SU-DHL-6 (cell line): ENCODE measurements around the gene FDXR.

Source experiments
- H2AFZ ChIP-seq: fragments of 200-600 bp; sonication (generic); 2 replicates; pipeline ENCODE4 v1.6.1; 2014; ENCODE audit warnings: low read depth, mild to moderate bottlenecking, moderate library complexity, mixed read lengths, antibody characterized with exemption, low read length; ENCODE audit not compliant: severe bottlenecking
- H3F3A ChIP-seq: fragments of 200-600 bp; shearing (Covaris generic); 2 replicates; pipeline ENCODE4 v1.6.0; 2016; ENCODE audit warnings: antibody characterized with exemption, mild to moderate bottlenecking; ENCODE audit not compliant: insufficient read depth
- H3K27ac ChIP-seq: fragments of 200-600 bp; sonication (generic); 2 replicates; pipeline ENCODE4 v1.5.1; 2016; ENCODE audit warnings: low read depth, mild to moderate bottlenecking, low read length, moderate library complexity, mixed read lengths
- H3K27me3 ChIP-seq: fragments of 200-600 bp; sonication (generic), shearing (Covaris generic); 2 replicates; pipeline ENCODE4 v1.6.0; 2014; ENCODE audit warnings: mild to moderate bottlenecking, low read length
- H3K36me3 ChIP-seq: fragments of 200-600 bp; sonication (generic); 2 replicates; pipeline ENCODE4 v1.6.1; 2014; ENCODE audit warnings: mild to moderate bottlenecking, low read length, mixed read lengths
- H3K4me2 ChIP-seq: fragments of 300-600, 200-600 bp; shearing (Covaris generic), sonication (generic); 2 replicates; pipeline ENCODE4 v1.6.0; 2014; ENCODE audit warnings: low read length, low read depth, mild to moderate bottlenecking; ENCODE audit not compliant: poor library complexity, severe bottlenecking
- H3K4me3 ChIP-seq: fragments of 200-600 bp; sonication (generic); 2 replicates; pipeline ENCODE4 v1.5.1; 2014; ENCODE audit warnings: antibody characterized with exemption, low read length, mild to moderate bottlenecking, mixed read lengths; ENCODE audit not compliant: insufficient read depth, poor library complexity, severe bottlenecking
- H3K79me2 ChIP-seq: fragments of 200-600 bp; sonication (generic); 2 replicates; pipeline ENCODE4 v1.6.1; 2014; ENCODE audit warnings: mild to moderate bottlenecking, low read length, moderate library complexity; ENCODE audit not compliant: insufficient read depth
- H3K9ac ChIP-seq: fragments of 200-600 bp; sonication (generic); 2 replicates; pipeline ENCODE4 v1.7.0; 2014; ENCODE audit warnings: mild to moderate bottlenecking, low read length
- H3K9me2 ChIP-seq: fragments of 200-600 bp; sonication (generic); replicated peaks from 2 replicates; pipeline ENCODE4 v1.6.1; 2014; ENCODE audit warnings: low read length; ENCODE audit not compliant: insufficient read depth
- H3K9me3 ChIP-seq: fragments of 200-600 bp; sonication (generic); 2 replicates; pipeline ENCODE4 v1.6.1; 2014; ENCODE audit warnings: low read length, mixed read lengths; ENCODE audit not compliant: insufficient read depth
- H4K20me1 ChIP-seq: fragments of 200-600 bp; sonication (generic); 2 replicates; pipeline ENCODE4 v1.6.1; 2014; ENCODE audit warnings: low read depth, mild to moderate bottlenecking, antibody characterized with exemption, low read length, moderate library complexity, mixed read lengths
- CTCF ChIP-seq: fragments of 200-600 bp; sonication (generic); IDR thresholded peaks from one replicate; pipeline ENCODE4 v1.5.1; 2017; ENCODE audit warnings: antibody characterized with exemption, mild to moderate bottlenecking, low read length, moderate library complexity; ENCODE audit not compliant: insufficient read depth, poor library complexity, severe bottlenecking
- EZH2phosphoT487 ChIP-seq: fragments of 200-600 bp; sonication (generic), shearing (Covaris generic); conservative IDR thresholded peaks from 2 replicates; pipeline ENCODE4 v1.6.1; 2018; ENCODE audit warnings: mild to moderate bottlenecking, antibody characterized with exemption, low read length, moderate library complexity, mixed read lengths

Gene FDXR

GRCh38 chr17:74825952-74826719 lies 46.7 kb downstream of the FDXR start:
- H4K20me1 ChIP-seq, result no peaks in the 10 kb centered on the region

GRCh38 chr17:74824961-74825627 lies 47.7 kb downstream of the FDXR start:
- TF ChIP-seq EZH2phosphoT487 (no peak), CTCF (no peak)
- Histone ChIP-seq H3K4me2 (no peak overlapping the region), H3K4me3 (no peak overlapping the region), H3K9me2 (no peaks in the 10 kb centered on the region), H3K27ac (no peak overlapping the region), H3K9ac (no peak overlapping the region), H2AFZ (no peak overlapping the region), H3K9me3 (no peaks in the 10 kb centered on the region), H3K79me2 (no peaks in the 10 kb centered on the region), H4K20me1 (no peaks in the 10 kb centered on the region), H3F3A (no peaks in the 10 kb centered on the region), H3K27me3 (no peaks in the 10 kb centered on the region), H3K36me3 (no peaks in the 10 kb centered on the region)

More at GRCh38 chr17:74825952-74826719, 46.7 kb downstream of the FDXR start:
- Histone ChIP-seq H3K9ac (no peak overlapping the region), H3F3A (no peaks in the 10 kb centered on the region), H2AFZ (no peak overlapping the region), H3K9me3 (no peaks in the 10 kb centered on the region), H3K9me2 (no peaks in the 10 kb centered on the region), H3K79me2 (no peaks in the 10 kb centered on the region), H3K4me3 (no peak overlapping the region), H3K27ac (no peak overlapping the region), H3K36me3 (no peaks in the 10 kb centered on the region), H3K27me3 (no peaks in the 10 kb centered on the region), H3K4me2 (no peak overlapping the region)
- TF ChIP-seq CTCF (no peak), EZH2phosphoT487 (no peak)

GRCh38 chr17:74822939-74823367 lies 49.8 kb downstream of the FDXR start:
- H3K4me2 ChIP-seq, result no peak overlapping the region

More at GRCh38 chr17:74822939-74823367, 49.8 kb downstream of the FDXR start:
- no peaks in the 10 kb centered on the region for H3F3A ChIP-seq
- H3K9ac ChIP-seq, result no peak overlapping the region
- H4K20me1 ChIP-seq, result no peaks in the 10 kb centered on the region
- no peaks in the 10 kb centered on the region for H3K9me2 ChIP-seq
- H3K36me3 ChIP-seq, result no peaks in the 10 kb centered on the region
- no peak overlapping the region for H3K27ac ChIP-seq
- H3K79me2 ChIP-seq, result no peaks in the 10 kb centered on the region
- H2AFZ ChIP-seq, result no peak overlapping the region
- TF ChIP-seq CTCF (no peak), EZH2phosphoT487 (no peak)
- no peaks in the 10 kb centered on the region for H3K9me3 ChIP-seq
- no peak overlapping the region for H3K4me3 ChIP-seq
- H3K27me3 ChIP-seq, result no peaks in the 10 kb centered on the region
